Activated CD8-positive, alpha-beta memory T cell treated with anti-CD3 and anti-CD28 coated beads, Interleukin-2, amount 50 U/mL, for 48 hours (primary cell): ENCODE measurements around the gene PRSS2.
A peak's percentile ranks its signal among the peaks of the same experiment; 100 is the strongest.

Experiments used
- DNase-seq: peaks from one replicate; pipeline ENCODE4 v3.0.0-alpha.2; 2020

The PRSS2 gene

DNA sequence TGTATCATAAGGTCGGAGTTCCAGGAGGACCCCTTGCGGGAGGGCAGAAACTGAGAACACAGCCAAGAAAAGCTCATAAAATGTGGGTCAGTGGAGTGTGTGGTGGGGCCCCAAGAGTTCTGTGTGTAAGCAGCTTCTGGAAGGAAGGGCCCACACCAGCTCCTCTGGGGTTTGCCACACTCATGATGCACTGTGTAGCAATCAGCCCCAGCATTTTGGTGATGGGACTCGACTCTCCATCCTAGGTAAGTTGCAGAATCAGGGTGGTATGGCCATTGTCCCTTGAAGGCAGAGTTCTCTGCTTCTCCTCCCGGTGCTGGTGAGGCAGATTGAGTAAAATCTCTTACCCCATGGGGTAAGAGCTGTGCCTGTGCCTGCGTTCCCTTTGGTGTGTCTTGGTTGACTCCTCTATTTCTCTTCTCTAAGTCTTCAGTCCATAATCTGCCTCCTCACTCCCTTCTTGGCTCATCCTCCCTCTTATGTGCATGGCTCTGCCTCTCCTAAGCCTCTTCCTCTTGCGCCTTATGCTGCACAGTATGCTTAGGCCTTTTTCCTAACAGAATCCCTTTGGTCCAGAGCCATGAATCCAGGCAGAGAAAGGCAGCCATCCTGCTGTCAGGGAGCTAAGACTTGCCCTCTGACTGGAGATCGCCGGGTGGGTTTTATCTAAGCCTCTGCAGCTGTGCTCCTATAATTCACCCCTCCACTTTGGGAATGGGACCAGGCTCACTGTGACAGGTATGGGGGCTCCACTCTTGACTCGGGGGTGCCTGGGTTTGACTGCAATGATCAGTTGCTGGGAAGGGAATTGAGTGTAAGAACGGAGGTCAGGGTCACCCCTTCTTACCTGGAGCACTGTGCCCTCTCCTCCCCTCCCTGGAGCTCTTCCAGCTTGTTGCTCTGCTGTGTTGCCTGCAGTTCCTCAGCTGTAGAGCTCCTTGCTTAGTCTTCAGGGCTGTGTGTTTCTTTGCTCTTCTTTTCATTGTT lies 17.8 kb downstream of the PRSS2 start:
- DNase-seq, result no peak

GRCh38 chr7:142789441-142789840 lies 18.7 kb downstream of the PRSS2 start:
- DNase-seq, result no peak

- no peak for DNase-seq
These were observed 19.3 kb downstream of the PRSS2 start for GRCh38 chr7:142790056-142790455.

DNA sequence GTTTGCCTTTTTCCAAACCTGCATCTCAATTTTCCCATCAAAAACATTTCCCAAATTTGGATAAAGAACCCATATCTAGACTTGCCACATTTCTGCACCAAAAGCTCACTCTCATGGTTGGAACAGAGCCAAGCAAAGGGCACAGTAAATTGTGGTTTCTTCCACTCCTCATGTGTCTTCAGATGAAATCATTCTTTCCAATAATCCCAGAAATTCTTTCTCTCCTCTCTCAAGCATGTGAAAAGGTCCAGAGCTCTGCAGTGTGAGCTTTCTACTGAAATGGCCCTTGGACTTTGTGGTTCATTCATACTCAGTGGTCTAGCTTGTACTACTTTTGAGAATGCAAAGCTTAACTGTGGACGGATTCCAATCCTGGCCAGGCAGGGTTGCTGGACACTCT lies 19.8 kb downstream of the PRSS2 start:
- DNase-seq, result no peak

DNA sequence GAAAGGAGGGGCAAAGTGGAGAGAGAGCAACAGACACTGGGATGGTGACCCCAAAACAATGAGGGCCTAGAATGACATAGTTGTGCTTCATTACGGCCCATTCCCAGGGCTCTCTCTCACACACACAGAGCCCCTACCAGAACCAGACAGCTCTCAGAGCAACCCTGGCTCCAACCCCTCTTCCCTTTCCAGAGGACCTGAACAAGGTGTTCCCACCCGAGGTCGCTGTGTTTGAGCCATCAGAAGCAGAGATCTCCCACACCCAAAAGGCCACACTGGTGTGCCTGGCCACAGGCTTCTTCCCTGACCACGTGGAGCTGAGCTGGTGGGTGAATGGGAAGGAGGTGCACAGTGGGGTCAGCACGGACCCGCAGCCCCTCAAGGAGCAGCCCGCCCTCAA lies 20.7 kb downstream of the PRSS2 start:
- DNase-seq, result no peak

- no peak for DNase-seq
These were observed 21.4 kb downstream of the PRSS2 start for GRCh38 chr7:142792129-142792528.

DNA sequence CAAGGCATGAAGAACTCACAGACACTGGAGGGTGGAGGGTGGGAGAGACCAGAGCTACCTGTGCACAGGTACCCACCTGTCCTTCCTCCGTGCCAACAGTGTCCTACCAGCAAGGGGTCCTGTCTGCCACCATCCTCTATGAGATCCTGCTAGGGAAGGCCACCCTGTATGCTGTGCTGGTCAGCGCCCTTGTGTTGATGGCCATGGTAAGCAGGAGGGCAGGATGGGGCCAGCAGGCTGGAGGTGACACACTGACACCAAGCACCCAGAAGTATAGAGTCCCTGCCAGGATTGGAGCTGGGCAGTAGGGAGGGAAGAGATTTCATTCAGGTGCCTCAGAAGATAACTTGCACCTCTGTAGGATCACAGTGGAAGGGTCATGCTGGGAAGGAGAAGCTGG lies 21.8 kb downstream of the PRSS2 start:
- no peak for DNase-seq

DNA sequence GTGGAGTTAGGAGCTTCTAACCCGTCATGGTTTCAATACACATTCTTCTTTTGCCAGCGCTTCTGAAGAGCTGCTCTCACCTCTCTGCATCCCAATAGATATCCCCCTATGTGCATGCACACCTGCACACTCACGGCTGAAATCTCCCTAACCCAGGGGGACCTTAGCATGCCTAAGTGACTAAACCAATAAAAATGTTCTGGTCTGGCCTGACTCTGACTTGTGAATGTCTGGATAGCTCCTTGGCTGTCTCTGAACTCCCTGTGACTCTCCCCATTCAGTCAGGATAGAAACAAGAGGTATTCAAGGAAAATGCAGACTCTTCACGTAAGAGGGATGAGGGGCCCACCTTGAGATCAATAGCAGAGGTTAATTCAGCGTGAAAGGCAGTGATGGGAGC lies 22.4 kb downstream of the PRSS2 start:
- DNase-seq, result no peak

DNA sequence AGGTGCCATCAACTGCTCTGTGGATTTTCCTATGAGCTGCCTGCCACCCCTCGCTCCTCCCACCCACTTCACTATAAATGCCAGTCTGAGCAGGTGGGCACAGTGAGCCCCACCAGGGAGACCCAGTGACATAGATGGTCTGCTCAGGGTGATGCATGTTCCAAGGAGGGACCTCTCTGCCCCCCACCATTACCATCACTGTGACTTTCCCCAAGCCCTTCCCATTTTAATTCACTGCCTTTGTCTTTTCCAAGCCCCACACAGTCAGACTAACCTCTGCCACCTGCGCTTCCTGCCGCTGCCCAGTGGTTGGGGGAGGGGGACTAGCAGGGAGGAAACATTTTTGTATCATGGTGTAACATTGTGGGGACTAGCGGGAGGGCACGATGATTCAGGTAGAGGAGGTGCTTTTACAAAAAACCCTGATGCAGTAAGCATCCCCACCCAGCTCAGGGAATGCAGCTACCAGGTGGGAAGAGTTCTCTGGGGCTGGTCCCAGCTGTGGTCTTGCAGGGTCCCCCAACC lies 24.6 kb downstream of the PRSS2 start:
- no peak for DNase-seq

GRCh38 chr7:142796001-142796500 lies 25.3 kb downstream of the PRSS2 start:
- no peak for DNase-seq

DNA sequence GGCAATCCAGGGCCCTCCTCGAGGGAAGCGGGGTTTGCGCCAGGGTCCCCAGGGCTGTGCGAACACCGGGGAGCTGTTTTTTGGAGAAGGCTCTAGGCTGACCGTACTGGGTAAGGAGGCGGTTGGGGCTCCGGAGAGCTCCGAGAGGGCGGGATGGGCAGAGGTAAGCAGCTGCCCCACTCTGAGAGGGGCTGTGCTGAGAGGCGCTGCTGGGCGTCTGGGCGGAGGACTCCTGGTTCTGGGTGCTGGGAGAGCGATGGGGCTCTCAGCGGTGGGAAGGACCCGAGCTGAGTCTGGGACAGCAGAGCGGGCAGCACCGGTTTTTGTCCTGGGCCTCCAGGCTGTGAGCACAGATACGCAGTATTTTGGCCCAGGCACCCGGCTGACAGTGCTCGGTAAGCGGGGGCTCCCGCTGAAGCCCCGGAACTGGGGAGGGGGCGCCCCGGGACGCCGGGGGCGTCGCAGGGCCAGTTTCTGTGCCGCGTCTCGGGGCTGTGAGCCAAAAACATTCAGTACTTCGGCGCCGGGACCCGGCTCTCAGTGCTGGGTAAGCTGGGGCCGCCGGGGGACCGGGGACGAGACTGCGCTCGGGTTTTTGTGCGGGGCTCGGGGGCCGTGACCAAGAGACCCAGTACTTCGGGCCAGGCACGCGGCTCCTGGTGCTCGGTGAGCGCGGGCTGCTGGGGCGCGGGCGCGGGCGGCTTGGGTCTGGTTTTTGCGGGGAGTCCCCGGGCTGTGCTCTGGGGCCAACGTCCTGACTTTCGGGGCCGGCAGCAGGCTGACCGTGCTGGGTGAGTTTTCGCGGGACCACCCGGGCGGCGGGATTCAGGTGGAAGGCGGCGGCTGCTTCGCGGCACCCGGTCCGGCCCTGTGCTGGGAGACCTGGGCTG lies 26.0 kb downstream of the PRSS2 start:
- DNase-seq, result no peak

- DNase-seq, result no peak
These were observed 26.9 kb downstream of the PRSS2 start for GRCh38 chr7:142797391-142798377.

GRCh38 chr7:142798451-142799436 lies 28.0 kb downstream of the PRSS2 start:
- no peak for DNase-seq

- no peak for DNase-seq
These were observed 28.7 kb downstream of the PRSS2 start for GRCh38 chr7:142799437-142799835.

DNA sequence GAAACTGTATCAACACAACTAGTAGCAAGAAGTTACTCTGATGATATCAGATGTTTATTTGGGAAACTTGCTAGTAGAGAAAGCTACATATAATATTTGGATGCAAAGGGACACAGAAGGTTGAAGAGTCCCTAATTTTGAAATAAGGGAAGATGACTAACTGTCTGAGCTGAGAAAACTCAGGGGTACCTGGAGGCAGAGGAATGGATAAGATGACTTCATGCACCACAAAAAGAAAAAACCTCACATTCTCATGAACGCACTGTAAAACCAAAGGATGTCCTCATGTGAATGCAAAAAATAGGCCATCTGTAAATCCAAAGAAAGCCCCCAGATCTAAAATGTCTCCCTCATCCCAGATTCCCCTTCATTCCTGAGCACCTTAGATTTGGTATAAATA lies 29.3 kb downstream of the PRSS2 start:
- DNase-seq, result no peak

- no peak for DNase-seq
These were observed 30.0 kb downstream of the PRSS2 start for GRCh38 chr7:142800699-142801260.

- no peak for DNase-seq
These were observed 31.0 kb downstream of the PRSS2 start for GRCh38 chr7:142801601-142802295.

DNA sequence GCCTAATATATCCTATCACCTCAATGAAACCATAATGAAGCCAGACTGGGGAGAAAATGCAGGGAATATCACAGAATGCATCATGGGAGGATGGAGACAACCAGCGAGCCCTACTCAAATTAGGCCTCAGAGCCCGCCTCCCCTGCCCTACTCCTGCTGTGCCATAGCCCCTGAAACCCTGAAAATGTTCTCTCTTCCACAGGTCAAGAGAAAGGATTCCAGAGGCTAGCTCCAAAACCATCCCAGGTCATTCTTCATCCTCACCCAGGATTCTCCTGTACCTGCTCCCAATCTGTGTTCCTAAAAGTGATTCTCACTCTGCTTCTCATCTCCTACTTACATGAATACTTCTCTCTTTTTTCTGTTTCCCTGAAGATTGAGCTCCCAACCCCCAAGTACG lies 31.5 kb downstream of the PRSS2 start:
- DNase-seq, result peak; percentile 53

DNA sequence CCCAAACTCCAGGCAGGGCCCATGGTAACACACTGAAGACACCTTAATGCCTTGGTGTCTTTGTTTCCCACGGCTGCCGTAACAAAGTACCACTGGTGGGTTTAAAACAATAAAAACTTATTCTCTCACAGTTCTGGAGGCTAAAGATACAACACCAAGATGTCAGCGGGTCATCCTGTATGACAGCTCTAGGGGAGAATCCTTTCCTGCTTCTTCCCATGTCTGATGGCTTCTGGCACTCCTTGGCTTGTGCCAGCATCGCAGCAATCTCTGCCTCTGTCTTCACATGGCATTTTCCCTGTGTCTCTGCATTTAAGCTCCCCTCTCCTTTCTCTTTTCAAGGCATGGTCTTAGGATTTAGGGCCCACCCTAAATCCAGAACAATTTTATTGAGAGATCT lies 33.1 kb downstream of the PRSS2 start:
- peak; percentile 48 for DNase-seq

GRCh38 chr7:142804728-142805207 lies 34.0 kb downstream of the PRSS2 start:
- no peak for DNase-seq
